LNCaP clone FGC (cell line): Measurements from ENCODE around the gene DOK6.
"Not testable (repeated sequence)": the region's sequence is repeated elsewhere in the genome, so short reads cannot be mapped to it uniquely, and the experiment has no call there.

Source experiments
- DNase-seq: peaks from one replicate; pipeline ENCODE4 v3.0.0-alpha.2; 2011; ENCODE audit warnings: low read depth
- H3K4me3 ChIP-seq: 2 replicates; pipeline ENCODE4 v1.5.1; 2011; ENCODE audit warnings: mild to moderate bottlenecking, low read depth, low read length, control low read depth
- TF ChIP-seq, protein P1 (sequence below): IDR thresholded peaks from 2 replicates; pipeline ENCODE4 v1.5.1; 2012; ENCODE audit warnings: mild to moderate bottlenecking; ENCODE audit not compliant: control insufficient read depth, insufficient read depth; ENCODE audit errors: extremely low read depth

Gene DOK6

DNA sequence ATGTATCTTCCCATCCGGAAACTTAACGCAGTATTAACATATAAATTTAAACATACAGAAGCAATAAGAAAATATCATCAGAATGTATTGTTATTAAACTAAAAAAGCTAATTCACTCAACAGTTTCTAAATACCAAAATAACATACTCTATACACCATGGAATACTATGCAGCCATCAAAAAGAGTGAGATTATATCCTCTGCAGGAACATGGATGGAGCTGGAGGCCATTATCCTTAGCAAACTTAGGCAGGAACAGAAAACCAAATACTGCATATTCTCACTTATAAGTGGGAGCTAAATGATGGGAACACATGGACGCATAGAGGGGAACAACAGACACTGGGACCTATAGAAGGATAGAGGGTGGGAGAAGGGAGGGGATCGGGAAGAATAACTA is 419.9 kb downstream of the DOK6 start:
- no peak for DNase-seq
- TF ChIP-seq, protein P1, sequence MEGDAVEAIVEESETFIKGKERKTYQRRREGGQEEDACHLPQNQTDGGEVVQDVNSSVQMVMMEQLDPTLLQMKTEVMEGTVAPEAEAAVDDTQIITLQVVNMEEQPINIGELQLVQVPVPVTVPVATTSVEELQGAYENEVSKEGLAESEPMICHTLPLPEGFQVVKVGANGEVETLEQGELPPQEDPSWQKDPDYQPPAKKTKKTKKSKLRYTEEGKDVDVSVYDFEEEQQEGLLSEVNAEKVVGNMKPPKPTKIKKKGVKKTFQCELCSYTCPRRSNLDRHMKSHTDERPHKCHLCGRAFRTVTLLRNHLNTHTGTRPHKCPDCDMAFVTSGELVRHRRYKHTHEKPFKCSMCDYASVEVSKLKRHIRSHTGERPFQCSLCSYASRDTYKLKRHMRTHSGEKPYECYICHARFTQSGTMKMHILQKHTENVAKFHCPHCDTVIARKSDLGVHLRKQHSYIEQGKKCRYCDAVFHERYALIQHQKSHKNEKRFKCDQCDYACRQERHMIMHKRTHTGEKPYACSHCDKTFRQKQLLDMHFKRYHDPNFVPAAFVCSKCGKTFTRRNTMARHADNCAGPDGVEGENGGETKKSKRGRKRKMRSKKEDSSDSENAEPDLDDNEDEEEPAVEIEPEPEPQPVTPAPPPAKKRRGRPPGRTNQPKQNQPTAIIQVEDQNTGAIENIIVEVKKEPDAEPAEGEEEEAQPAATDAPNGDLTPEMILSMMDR = no peak
- no peak overlapping the region for H3K4me3 ChIP-seq

DNA sequence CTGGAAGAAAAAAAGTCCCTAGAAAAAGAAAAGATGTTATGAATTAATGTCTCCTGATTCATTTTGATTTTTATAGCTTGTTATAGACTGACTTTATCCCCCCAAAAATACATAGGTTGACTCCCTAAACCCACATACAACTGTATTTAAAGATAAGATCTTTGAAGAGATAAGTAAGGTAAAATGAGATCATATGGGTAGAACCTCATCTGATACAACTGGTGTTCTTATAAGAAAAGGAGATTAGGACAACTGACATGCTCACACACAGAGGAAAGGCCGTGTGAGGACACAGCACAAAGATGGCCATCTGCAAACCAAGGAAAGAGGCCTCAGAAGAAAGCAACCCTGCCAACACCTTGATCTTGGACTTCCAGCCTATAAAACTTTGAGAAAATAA is 429.5 kb downstream of the DOK6 start:
- no peak for DNase-seq
- TF ChIP-seq, protein P1 = no peak
- H3K4me3 ChIP-seq = no peak overlapping the region

DNA sequence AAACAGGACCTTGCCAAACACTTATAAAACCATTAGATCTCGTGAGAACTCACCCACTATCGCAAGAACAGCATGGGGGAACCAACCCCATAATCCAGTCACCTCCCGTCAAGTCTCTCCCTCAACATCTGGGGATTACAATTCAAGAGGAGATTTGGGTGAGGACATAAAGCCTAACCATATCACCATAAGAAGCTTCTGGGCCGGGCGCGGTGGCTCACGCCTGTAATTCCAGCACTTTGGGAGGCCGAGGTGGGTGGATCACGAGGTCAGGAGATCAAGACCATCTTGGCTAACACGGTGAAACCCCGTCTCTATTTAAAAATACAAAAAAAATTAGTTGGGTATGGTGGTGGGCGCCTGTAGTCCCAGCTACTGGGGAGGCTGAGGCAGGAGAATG is 434.3 kb downstream of the DOK6 start:
- not testable (repeated sequence) for H3K4me3 ChIP-seq, DNase-seq

DNA sequence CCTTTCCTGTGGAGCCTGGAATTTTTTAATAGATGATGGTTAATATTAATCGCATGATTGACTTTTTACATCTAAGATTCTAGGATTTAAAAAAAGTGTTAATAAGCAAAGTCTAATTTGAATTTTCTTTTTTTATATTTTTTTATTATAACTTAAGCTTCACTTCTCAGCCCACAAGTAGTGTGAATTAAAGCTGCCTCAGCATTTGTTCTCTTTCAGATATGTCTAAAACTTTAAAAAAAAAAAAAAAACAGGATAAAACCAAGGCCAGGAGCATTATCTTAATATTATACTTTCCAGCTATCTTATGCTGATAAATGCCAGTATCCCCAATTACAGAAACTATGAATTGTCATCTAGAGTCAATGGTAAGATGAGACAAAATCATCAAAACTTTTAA is 437.3 kb downstream of the DOK6 start:
- TF ChIP-seq, protein P1 = no peak
- no peak overlapping the region for H3K4me3 ChIP-seq

DNA sequence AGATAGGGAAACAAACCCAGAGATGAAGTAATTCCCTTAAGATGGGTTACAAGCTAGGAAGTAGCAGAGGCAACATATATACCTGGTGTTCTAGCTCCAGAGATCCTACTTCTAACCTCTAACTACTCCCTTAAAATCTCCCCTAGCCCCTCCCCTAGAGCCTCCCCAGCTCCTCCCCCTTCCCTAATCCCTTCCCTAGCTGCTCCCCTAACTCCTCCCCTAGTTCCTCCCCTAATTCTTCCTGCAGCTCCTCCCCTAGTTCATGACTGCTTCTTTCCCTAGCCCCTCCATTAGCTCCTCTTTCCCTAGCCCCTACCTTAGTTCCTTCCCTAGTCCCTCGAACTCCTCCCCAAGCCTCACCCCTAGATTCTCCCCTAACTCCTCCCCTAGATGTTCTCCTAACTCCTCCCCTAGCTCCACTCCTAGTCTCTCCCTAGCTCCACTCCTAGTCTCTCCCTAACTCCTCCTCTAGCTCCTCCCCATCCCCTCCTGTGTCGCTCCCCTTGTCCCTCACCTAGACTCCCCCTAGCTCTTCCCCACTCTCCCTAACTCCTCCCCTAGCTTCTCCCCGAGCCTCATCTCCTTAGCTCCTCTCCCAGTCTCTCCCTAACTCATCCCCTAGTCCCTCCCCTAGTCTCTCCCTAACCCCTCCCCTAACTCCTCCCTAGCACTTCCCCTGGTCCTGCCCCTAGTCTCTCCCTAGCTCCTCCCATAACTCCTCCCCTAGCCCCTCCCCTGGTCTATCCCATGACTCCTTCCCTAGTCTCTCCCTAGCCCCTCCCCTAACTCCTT is 438.1 kb downstream of the DOK6 start:
- DNase-seq = no peak

More for the DNA sequence above, 437.3 kb downstream of the DOK6 start:
- no peak for DNase-seq

DNA sequence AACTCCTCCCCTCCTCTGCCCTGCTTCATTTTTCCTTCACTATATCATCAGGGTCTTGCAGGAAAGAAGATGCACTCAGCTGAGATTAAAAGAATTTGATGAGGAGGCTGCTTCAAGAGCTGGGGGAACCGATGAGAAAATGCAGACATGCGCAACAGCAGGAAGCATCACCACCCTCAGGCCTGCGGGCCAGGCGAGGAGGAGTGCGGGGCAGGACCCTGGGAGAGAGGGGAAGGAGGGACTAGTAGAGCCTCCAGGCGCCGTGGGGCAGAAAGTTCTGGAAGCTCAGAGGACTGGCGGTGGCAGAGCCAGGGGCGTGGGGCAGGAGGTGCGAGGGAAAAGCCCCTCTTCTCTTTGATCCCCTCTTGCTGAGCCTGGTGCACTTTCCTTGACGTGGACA is 438.8 kb downstream of the DOK6 start:
- no peak overlapping the region for H3K4me3 ChIP-seq
- no peak for DNase-seq
- TF ChIP-seq, protein P1 = no peak

More for the DNA sequence above, 438.1 kb downstream of the DOK6 start:
- no peak overlapping the region for H3K4me3 ChIP-seq
- TF ChIP-seq, protein P1 = no peak

DNA sequence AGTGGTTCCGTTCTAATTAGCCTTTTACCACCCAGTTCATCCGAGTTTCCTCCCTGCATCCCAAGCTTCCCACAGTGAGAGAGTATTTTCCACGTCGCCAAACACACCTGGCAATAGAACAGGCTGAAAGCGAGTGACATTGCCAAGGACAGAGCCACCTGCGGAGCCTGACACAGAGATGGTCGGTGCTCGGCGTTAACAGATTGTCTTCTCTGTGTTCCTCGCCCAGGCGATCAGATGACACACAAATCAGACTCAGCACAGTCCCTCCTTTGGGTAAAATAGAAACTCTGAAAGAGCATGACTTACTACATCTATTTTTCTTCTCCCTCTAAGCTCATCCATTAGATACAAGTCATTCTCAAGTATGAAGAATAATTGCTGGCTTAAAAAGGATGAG is 439.3 kb downstream of the DOK6 start:
- no peak for DNase-seq
- no peak overlapping the region for H3K4me3 ChIP-seq
- TF ChIP-seq, protein P1 = no peak
